Keratinocyte (primary cell): ENCODE measurements around the gene SS18L1. TPM values are rescaled to one million over a fixed set of nuclear protein-coding genes. Genes with fewer than 3 reads are reported as not detected.
A peak's percentile ranks its signal among the peaks of the same experiment; 100 is the strongest.

Experiments used
- DNase-seq: peaks from one replicate; pipeline ENCODE4 v3.0.0-alpha.2; 2011; ENCODE audit warnings: low read depth, missing footprints, low spot score
- FAIRE-seq: peaks from 2 replicates; lab custom pipeline; 2011; peaks lifted over from hg19 to GRCh38; lab: Jason Lieb, UNC
- H2AFZ ChIP-seq: 2 replicates; pipeline ENCODE4 v1.6.0; 2012; ENCODE audit warnings: low read length, control low read depth, inconsistent platforms; ENCODE audit not compliant: control insufficient read depth
- H3K27ac ChIP-seq: 2 replicates; pipeline ENCODE4 v1.5.1; 2011; ENCODE audit warnings: low read length; ENCODE audit not compliant: control insufficient read depth, insufficient read depth
- H3K27me3 ChIP-seq: 3 replicates; pipeline ENCODE4 v1.6.0; 2011; ENCODE audit warnings: low read length; ENCODE audit not compliant: control insufficient read depth, insufficient read depth; ENCODE audit errors: extremely low read depth
- H3K36me3 ChIP-seq, 2 experiments: 2 replicates in 1 of 2; 3 replicates in 1 of 2; pipeline ENCODE4 v1.5.1; 2011; ENCODE audit warnings: low read length in 2 of 2, mild to moderate bottlenecking in 1 of 2; ENCODE audit not compliant: control insufficient read depth in 2 of 2, insufficient read depth in 2 of 2; ENCODE audit errors: extremely low read depth in 1 of 2
- H3K4me1 ChIP-seq: 3 replicates; pipeline ENCODE4 v1.5.1; 2011; ENCODE audit warnings: low read length; ENCODE audit not compliant: control insufficient read depth, insufficient read depth; ENCODE audit errors: extremely low read depth
- H3K4me2 ChIP-seq: 3 replicates; pipeline ENCODE4 v1.6.0; 2011; ENCODE audit warnings: low read depth, low read length; ENCODE audit not compliant: control insufficient read depth, insufficient read depth; ENCODE audit errors: extremely low read depth
- H3K4me3 ChIP-seq, 3 experiments: fragments of 200-600 bp in 1 of 3; sonication (generic) in 1 of 3; 2 replicates in 2 of 3; 3 replicates in 1 of 3; pipeline ENCODE4 v1.5.1; 2011 to 2016; ENCODE audit warnings: low read length in 3 of 3, mild to moderate bottlenecking in 3 of 3, control low read depth in 2 of 3, inconsistent platforms in 1 of 3, low read depth in 1 of 3, mixed read lengths in 1 of 3, mixed run types in 1 of 3, moderate library complexity in 1 of 3; ENCODE audit not compliant: control insufficient read depth in 2 of 3, insufficient read depth in 2 of 3; ENCODE audit errors: extremely low read depth in 1 of 3
- H3K79me2 ChIP-seq: 2 replicates; pipeline ENCODE4 v1.6.0; 2012; ENCODE audit warnings: low read length; ENCODE audit not compliant: control insufficient read depth, insufficient read depth
- H3K9ac ChIP-seq: 3 replicates; pipeline ENCODE4 v1.6.0; 2011; ENCODE audit warnings: low read length; ENCODE audit not compliant: control insufficient read depth, insufficient read depth; ENCODE audit errors: extremely low read depth
- H3K9me1 ChIP-seq: 3 replicates; pipeline ENCODE4 v1.6.0; 2011; ENCODE audit warnings: low read length; ENCODE audit not compliant: control insufficient read depth, insufficient read depth; ENCODE audit errors: extremely low read depth
- H3K9me3 ChIP-seq: 2 replicates; pipeline ENCODE4 v1.5.1; 2012; ENCODE audit warnings: low read depth, low read length; ENCODE audit not compliant: control insufficient read depth
- H4K20me1 ChIP-seq: 3 replicates; pipeline ENCODE4 v1.6.0; 2011; ENCODE audit warnings: low read length; ENCODE audit not compliant: control insufficient read depth, insufficient read depth; ENCODE audit errors: extremely low read depth
- CTCF ChIP-seq, 3 experiments: IDR thresholded peaks in 1 of 3; conservative IDR thresholded peaks in 1 of 3; optimal IDR thresholded peaks in 1 of 3; 2 replicates in 2 of 3; 3 replicates in 1 of 3; pipeline versions ENCODE3 to v1.5.1; 2011; ENCODE audit warnings: low read length in 3 of 3, mild to moderate bottlenecking in 3 of 3, moderate library complexity in 2 of 3, control low read depth in 1 of 3, inconsistent platforms in 1 of 3; ENCODE audit not compliant: insufficient read depth in 2 of 3; ENCODE audit errors: extremely low read depth in 1 of 3
- EZH2 ChIP-seq: IDR thresholded peaks from one replicate; pipeline ENCODE4 v1.6.1; 2012; ENCODE audit warnings: inconsistent platforms, mild to moderate bottlenecking, low read length, moderate library complexity
- dilution Hi-C: fragments of 300-500 bp; cut with MboI; formaldehyde crosslinking; loops from one replicate; pipeline ENCODE4 v1.7.0; 2020; ENCODE audit warnings: low sequenced_read_pairs; ENCODE audit not compliant: extremely low pct_ligation_motif_present
- polyA plus RNA-seq, 5 experiments: library from polyadenylated mRNA; depleted of rRNA in 3 of 5; stranded (reverse) in 3 of 5; stranded (forward) in 1 of 5; unstranded in 1 of 5; fragments of >200 nt; gene quantifications; 1 replicate in 1 of 5; 2 replicates in 3 of 5; 3 replicates in 1 of 5; pipeline versions ENCODE4 v1.2.1 to v1.2.3, GENCODE V29; 2011 to 2012; ENCODE audit warnings: missing spikeins in 2 of 5, low read depth in 1 of 5, low replicate concordance in 1 of 5

The SS18L1 gene
- polyA plus RNA-seq, 1 donor (not counting 4 experiments of a cell fraction or from before 2014, with no cell fraction given): 9.4 TPM

GRCh38 chr20:62182469-62183425 lies 39.2 kb downstream of the SS18L1 start, which contains the start of gene MTG2:
TSS of gene MTG2 (plus strand) at chr20:62183028. CDS start at chr20:62193421, 10,393 bp downstream.
- peaks cover 37% of the 10 kb centered on the region for H3K79me2 ChIP-seq
- no peak for FAIRE-seq

GRCh38 chr20:62183426-62184142 lies 40.0 kb downstream of the SS18L1 start:
- Histone ChIP-seq H3K9me1 (no peaks in the 10 kb centered on the region), H3K27me3 (no peaks in the 10 kb centered on the region), H3K9me3 (no peaks in the 10 kb centered on the region), H3K36me3 (peaks cover 5 to 7% of the 10 kb centered on the region in 2 experiments), H3K4me2 (peak overlapping the region; percentile 74), H3K9ac (peak overlapping the region; percentile 93), H3K27ac (peak overlapping the region; percentile 85), H2AFZ (peak overlapping the region; percentile 24), H3K79me2 (peaks cover 44% of the 10 kb centered on the region), H3K4me3 (peak overlapping the region; percentile 80 to 89 (median 88)), H4K20me1 (no peaks in the 10 kb centered on the region), H3K4me1 (peaks cover 25% of the 10 kb centered on the region)
- FAIRE-seq (no peak), DNase-seq (no peak)
- no peak for TF ChIP-seq EZH2
- no peak for TF ChIP-seq CTCF (optimal IDR thresholded peaks at IDR 0.05 in 1 of 3, IDR thresholded peaks at IDR 0.05 in 1 of 3, conservative IDR thresholded peaks at IDR 0.05 in 1 of 3; ENCODE audit: extremely low read depth in 1 of 3, insufficient read depth in 2 of 3, low read length in 3 of 3)
- dilution Hi-C loops: no loop called here

More at GRCh38 chr20:62182469-62183425, 39.2 kb downstream of the SS18L1 start, which contains the start of gene MTG2:
- dilution Hi-C loops: no loop called here
- H3K4me2 ChIP-seq: peak within 1 kb of the TSS; percentile 90
- peak within 1 kb of the TSS; percentile 80 to 89 (median 88) for H3K4me3 ChIP-seq
- H3K27ac ChIP-seq: peak within 1 kb of the TSS; percentile 85
- peaks cover 5 to 7% of the 10 kb centered on the region in 2 experiments for H3K36me3 ChIP-seq
- peak within 1 kb of the TSS; percentile 93 for H2AFZ ChIP-seq
- H3K4me1 ChIP-seq: peaks cover 23% of the 10 kb centered on the region
- H3K9me3 ChIP-seq: no peaks in the 10 kb centered on the region
- no peaks in the 10 kb centered on the region for H3K27me3 ChIP-seq
- TF ChIP-seq CTCF (optimal IDR thresholded peaks at IDR 0.05 in 1 of 3, IDR thresholded peaks at IDR 0.05 in 1 of 3, conservative IDR thresholded peaks at IDR 0.05 in 1 of 3; ENCODE audit: extremely low read depth in 1 of 3, insufficient read depth in 2 of 3, low read length in 3 of 3) (no peak), EZH2 (no peak)
- DNase-seq: peak; percentile 73
- no peaks in the 10 kb centered on the region for H3K9me1 ChIP-seq
- H4K20me1 ChIP-seq: no peaks in the 10 kb centered on the region
- peak within 1 kb of the TSS; percentile 93 for H3K9ac ChIP-seq
